LoVo (cell line): ENCODE data around the gene PTPRF.

ENCODE experiments used
- DNase-seq: peaks from one replicate; pipeline ENCODE4 v3.0.0-alpha.2; 2016; ENCODE audit warnings: low spot score

Gene PTPRF

DNA sequence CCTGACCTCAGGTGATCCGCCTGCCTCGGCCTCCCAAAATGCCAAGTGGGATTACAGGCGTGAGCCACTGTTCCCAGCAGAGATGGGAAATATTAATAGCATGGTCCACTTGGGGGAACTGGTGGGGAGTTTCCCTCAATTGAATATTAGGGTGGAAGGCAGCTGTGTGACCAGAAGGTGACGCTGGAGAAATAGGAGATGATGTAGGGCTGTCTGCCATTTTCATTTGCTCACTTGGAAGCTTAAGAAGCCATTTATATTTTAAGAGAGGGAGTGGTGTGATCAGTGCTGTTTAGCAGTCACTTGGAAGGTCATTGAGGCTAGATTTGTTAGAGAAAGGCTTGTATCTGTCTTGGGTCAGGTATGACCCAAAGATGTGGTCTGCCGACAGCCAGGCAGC lies 139.2 kb downstream of the PTPRF start:
- DNase-seq = no peak

DNA sequence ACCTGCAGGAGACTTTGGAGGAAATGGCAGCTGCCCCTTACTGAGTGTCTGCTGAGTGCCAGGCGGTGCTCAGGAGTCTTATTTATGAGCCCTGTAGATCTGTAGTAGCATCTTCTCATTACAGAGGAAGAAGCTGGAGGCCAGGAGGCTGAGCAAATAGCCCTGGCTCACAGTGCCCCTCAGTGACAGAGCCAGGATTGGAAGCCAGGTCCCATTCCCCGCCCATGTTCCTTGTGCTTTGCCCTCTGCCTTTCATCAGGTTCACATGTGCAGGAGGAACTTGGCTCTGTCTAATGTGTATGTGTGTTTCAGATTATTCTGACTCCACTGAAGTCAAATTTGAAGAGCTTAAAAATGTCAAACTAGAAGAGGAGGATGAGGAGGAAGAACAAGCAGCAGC lies 140.5 kb downstream of the PTPRF start:
- DNase-seq = no peak

DNA sequence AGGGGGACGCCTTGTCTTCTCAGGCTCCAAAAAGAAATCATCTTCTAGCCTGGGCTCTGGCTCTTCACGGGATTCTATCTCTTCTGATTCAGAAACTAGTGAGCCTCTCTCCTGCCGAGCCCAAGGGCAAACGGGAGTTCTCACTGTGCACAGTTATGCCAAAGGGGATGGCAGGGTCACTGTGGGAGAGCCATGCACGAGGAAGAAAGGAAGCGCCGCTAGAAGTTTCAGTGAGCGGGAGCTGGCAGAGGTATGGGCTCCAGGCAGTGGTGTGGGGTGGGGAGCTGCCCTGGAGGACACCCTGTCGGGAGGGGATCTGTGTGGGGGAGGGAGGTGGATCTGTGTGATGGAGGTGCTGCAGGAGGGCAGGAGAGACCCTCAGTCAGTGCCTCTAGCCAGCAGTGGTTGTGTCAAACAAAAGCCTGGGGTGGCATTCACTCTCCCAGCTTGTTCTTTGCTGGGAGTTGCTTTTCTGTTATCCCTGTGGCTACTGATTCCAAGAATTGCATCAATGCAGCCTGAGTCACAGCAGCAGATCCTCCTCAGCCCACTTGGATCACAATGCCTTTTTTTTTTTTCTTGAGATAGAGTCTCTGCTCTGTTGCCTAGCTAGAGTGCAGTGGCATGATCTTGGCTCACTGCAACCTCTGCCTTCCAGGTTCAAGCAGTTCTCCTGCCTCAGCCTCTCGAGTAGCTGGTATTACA lies 141.1 kb downstream of the PTPRF start:
- no peak for DNase-seq

DNA sequence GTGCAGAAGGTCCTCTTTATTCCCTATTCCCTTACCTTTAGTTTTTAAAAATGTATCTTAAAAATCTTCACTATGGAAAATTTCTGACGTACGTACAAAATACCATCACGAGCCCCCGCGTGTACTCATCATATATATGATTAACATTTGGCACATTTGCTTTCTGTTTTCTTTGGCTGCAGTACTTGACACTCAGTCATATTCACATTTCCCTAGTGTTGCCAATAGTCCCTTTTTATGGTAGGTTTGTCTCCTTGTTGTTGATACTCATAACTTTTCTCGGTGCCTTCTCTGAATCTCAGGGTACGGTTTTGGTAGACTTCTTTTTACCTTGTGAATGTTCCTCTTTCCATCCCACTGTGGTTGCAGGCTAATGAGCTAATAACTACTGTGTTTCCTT lies 142.6 kb downstream of the PTPRF start:
- no peak for DNase-seq
